HG03060 (cell line): ENCODE results near the gene ADAT1.

Source experiments
- ATAC-seq: cut with Tn5 transposase; IDR thresholded peaks from one replicate; pipeline ENCODE4 v1.9.1; 2021; ENCODE audit warnings: low read depth, moderate number of reproducible peaks; ENCODE audit not compliant: unreplicated experiment

The ADAT1 gene

GRCh38 chr16:75578212-75578611 lies 44.9 kb downstream of the ADAT1 start:
- ATAC-seq, result no peak

GRCh38 chr16:75576384-75576811 lies 46.7 kb downstream of the ADAT1 start:
- ATAC-seq, result no peak

- no peak for ATAC-seq
These were observed 47.1 kb downstream of the ADAT1 start for GRCh38 chr16:75575958-75576357.

- no peak for ATAC-seq
These were observed 49.1 kb downstream of the ADAT1 start for GRCh38 chr16:75573955-75574354.

GRCh38 chr16:75572864-75573542 lies 50.1 kb downstream of the ADAT1 start:
- no peak for ATAC-seq

GRCh38 chr16:75570396-75571065 lies 52.5 kb downstream of the ADAT1 start:
- no peak for ATAC-seq

- no peak for ATAC-seq
These were observed 55.2 kb downstream of the ADAT1 start for GRCh38 chr16:75567911-75568310.

GRCh38 chr16:75566758-75567255 lies 56.3 kb downstream of the ADAT1 start:
- no peak for ATAC-seq

GRCh38 chr16:75566040-75566757 lies 56.9 kb downstream of the ADAT1 start, which contains the start of gene GABARAPL2:
TSS of gene GABARAPL2 (plus strand) at chr16:75566379. CDS start at chr16:75566487, 108 bp downstream.
- ATAC-seq, result no peak

GRCh38 chr16:75565640-75566039 lies 57.4 kb downstream of the ADAT1 start:
- ATAC-seq, result no peak

- ATAC-seq, result no peak
These were observed 63.3 kb downstream of the ADAT1 start for GRCh38 chr16:75559564-75560372.

- no peak for ATAC-seq
These were observed 64.2 kb downstream of the ADAT1 start for GRCh38 chr16:75558846-75559401.

GRCh38 chr16:75556431-75556950 lies 66.6 kb downstream of the ADAT1 start:
- ATAC-seq, result no peak

GRCh38 chr16:75555707-75556430 lies 67.2 kb downstream of the ADAT1 start, which contains the start of gene TMEM231:
TSS of gene TMEM231 (minus strand) at chr16:75556252. CDS start at chr16:75556209, 43 bp downstream.
- ATAC-seq, result peak; percentile 94

- no peak for ATAC-seq
These were observed 67.8 kb downstream of the ADAT1 start for GRCh38 chr16:75555213-75555706.

GRCh38 chr16:75552951-75553350 lies 70.1 kb downstream of the ADAT1 start:
- no peak for ATAC-seq

GRCh38 chr16:75550211-75550662 lies 72.8 kb downstream of the ADAT1 start:
- peak; percentile 72 for ATAC-seq
